Keratinocyte (primary cell): ENCODE data around the gene PANX2.

Experiments used
- CTCF ChIP-seq, 3 experiments: IDR thresholded peaks in 1 of 3; conservative IDR thresholded peaks in 1 of 3; optimal IDR thresholded peaks in 1 of 3; 2 replicates in 2 of 3; 3 replicates in 1 of 3; pipeline versions ENCODE3 to v1.5.1; 2011; ENCODE audit warnings: low read length in 3 of 3, mild to moderate bottlenecking in 3 of 3, moderate library complexity in 2 of 3, control low read depth in 1 of 3, inconsistent platforms in 1 of 3; ENCODE audit not compliant: insufficient read depth in 2 of 3; ENCODE audit errors: extremely low read depth in 1 of 3
- EZH2 ChIP-seq: IDR thresholded peaks from one replicate; pipeline ENCODE4 v1.6.1; 2012; ENCODE audit warnings: inconsistent platforms, mild to moderate bottlenecking, low read length, moderate library complexity

DNA sequence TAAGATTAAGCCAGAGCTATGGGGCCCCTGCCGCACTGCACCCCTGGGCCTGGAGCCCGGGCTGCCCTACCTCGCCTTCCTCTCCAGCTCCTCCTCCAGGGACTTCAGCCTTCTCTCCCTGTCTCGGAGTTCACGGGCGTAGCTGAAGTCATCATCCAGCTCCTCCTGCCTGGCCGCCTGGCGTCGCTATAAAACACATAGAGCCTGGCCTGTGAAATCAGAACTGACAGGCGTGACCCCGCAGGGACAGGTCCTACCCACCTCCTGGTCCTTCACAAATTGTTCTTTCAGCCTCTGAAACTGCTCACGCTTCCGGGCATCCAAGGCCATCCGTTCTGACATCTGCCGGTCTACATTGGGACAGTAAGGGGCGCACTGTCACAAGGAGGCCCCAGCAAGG, 53.5 kb downstream of the PANX2 start:
- TF ChIP-seq CTCF (optimal IDR thresholded peaks at IDR 0.05 in 1 of 3, IDR thresholded peaks at IDR 0.05 in 1 of 3, conservative IDR thresholded peaks at IDR 0.05 in 1 of 3; ENCODE audit: extremely low read depth in 1 of 3, insufficient read depth in 2 of 3, low read length in 3 of 3), result no peak
- no peak for TF ChIP-seq EZH2
